Tibial nerve (tissue), 4 donors: Measurements from ENCODE around the gene CCDC39. TPM values are rescaled to one million over a fixed set of nuclear protein-coding genes. Genes with fewer than 3 reads are reported as not detected.
A peak's percentile ranks its signal among the peaks of the same experiment; 100 is the strongest.
"Not testable (repeated sequence)": the region's sequence is repeated elsewhere in the genome, so short reads cannot be mapped to it uniquely, and the experiment has no call there.

Experiments
- DNase-seq, 2 donors: peaks; one replicate each; pipeline ENCODE4 v3.0.0-alpha.2; 2019; ENCODE audit warnings: low spot score in 2 of 2
- H3K27ac ChIP-seq, 4 donors: fragments of 200-600 bp; sonication (generic) in 3 of 4; one replicate each; pipeline ENCODE4 v1.5.1; 2017 to 2019; ENCODE audit warnings: mild to moderate bottlenecking in 1 of 4
- H3K27me3 ChIP-seq, 2 donors: fragments of 200-600 bp; sonication (generic) in 1 of 2; one replicate each; pipeline versions ENCODE4 v1.5.1 to v1.6.0; 2017 to 2019
- H3K36me3 ChIP-seq, 3 donors: fragments of 200-600 bp; sonication (generic); one replicate each; pipeline ENCODE4 v1.5.1; 2018 to 2019
- H3K4me1 ChIP-seq, 4 donors: fragments of 200-600 bp; sonication (generic) in 3 of 4; one replicate each; pipeline ENCODE4 v1.5.1; 2017 to 2019
- H3K4me3 ChIP-seq, 4 donors: fragments of 200-600 bp; sonication (generic) in 3 of 4; one replicate each; pipeline ENCODE4 v1.5.1; 2017 to 2019; ENCODE audit warnings: mild to moderate bottlenecking in 1 of 4, moderate library complexity in 1 of 4
- H3K9me3 ChIP-seq, 4 donors: fragments of 200-600 bp; sonication (generic) in 3 of 4; one replicate each; pipeline ENCODE4 v1.5.1; 2017 to 2019
- EP300 ChIP-seq, 2 donors: sonication (generic); formaldehyde crosslinking; IDR thresholded peaks; one replicate each; pipeline ENCODE4 v1.6.1; 2017; ENCODE audit warnings: antibody characterized with exemption in 2 of 2, mild to moderate bottlenecking in 1 of 2
- POLR2A ChIP-seq, 2 donors: fragments of 450-650 bp; IDR thresholded peaks; one replicate each; pipeline ENCODE4 v1.6.1; 2017; ENCODE audit warnings: antibody characterized with exemption in 2 of 2, mild to moderate bottlenecking in 2 of 2, moderate library complexity in 2 of 2
- WGBS, 2 donors: methylation state at CpG; one replicate each; pipeline ENCODE4 v1.1.5; 2018; 5-methylcytosine and 5-hydroxymethylcytosine counted together
- total RNA-seq, 4 donors: library from RNA; depleted of rRNA; stranded (reverse); fragments of >200 nt; gene quantifications; one replicate each; pipeline ENCODE4 v1.1.0, GENCODE V29; 2016
- TF ChIP-seq, protein P1 (sequence below), 5 experiments: fragments of 200-600 bp in 3 of 5; fragments of 450-650 bp in 2 of 5; sonication (generic) in 3 of 5; IDR thresholded peaks; one replicate each; pipeline ENCODE4 v1.5.1; 2016 to 2019; ENCODE audit warnings: antibody characterized with exemption in 5 of 5, mild to moderate bottlenecking in 3 of 5, moderate library complexity in 2 of 5

The CCDC39 gene
- total RNA-seq, 4 donors from 2014 or later: 0.42 TPM; not detected in 3

DNA sequence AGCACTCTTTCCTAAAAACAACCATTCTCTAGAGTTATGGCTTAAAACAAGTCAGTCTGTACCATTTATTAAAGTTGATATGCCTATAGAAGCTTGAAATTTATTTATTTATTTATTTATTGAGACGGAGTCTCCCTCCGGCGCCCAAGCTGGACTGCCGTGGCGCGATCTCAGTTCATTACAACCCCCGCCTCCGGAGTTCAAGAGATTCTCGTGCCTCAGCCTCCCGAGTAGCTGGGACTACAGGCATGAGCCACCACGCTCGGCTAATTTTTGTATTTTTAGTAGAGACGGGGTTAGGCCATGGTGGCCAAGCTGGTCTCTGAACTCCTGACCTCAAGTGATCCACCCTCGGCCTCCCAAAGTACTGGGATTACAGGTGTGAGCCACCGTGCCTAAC lies 78.8 kb downstream of the CCDC39 start:
- H3K4me1 ChIP-seq: peaks cover 0 to 27% (median 7%) of the 10 kb centered on the region in 4 donors
- no peak for DNase-seq
- peaks cover 0 to 13% (median 4%) of the 10 kb centered on the region in 3 donors for H3K36me3 ChIP-seq
- no peaks in the 10 kb centered on the region for H3K27me3 ChIP-seq
- no peaks in the 10 kb centered on the region for H3K9me3 ChIP-seq
- H3K27ac ChIP-seq: no peak overlapping the region
- TF ChIP-seq, protein P1, sequence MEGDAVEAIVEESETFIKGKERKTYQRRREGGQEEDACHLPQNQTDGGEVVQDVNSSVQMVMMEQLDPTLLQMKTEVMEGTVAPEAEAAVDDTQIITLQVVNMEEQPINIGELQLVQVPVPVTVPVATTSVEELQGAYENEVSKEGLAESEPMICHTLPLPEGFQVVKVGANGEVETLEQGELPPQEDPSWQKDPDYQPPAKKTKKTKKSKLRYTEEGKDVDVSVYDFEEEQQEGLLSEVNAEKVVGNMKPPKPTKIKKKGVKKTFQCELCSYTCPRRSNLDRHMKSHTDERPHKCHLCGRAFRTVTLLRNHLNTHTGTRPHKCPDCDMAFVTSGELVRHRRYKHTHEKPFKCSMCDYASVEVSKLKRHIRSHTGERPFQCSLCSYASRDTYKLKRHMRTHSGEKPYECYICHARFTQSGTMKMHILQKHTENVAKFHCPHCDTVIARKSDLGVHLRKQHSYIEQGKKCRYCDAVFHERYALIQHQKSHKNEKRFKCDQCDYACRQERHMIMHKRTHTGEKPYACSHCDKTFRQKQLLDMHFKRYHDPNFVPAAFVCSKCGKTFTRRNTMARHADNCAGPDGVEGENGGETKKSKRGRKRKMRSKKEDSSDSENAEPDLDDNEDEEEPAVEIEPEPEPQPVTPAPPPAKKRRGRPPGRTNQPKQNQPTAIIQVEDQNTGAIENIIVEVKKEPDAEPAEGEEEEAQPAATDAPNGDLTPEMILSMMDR (IDR thresholded peaks at IDR 0.05): no peak
- TF ChIP-seq POLR2A (IDR thresholded peaks at IDR 0.05): no peak
- TF ChIP-seq EP300 (IDR thresholded peaks at IDR 0.05): no peak
- no peak overlapping the region for H3K4me3 ChIP-seq
- WGBS, 2 donors: 96 to 99% methylated on average over 15 of the region's 15 CpGs

DNA sequence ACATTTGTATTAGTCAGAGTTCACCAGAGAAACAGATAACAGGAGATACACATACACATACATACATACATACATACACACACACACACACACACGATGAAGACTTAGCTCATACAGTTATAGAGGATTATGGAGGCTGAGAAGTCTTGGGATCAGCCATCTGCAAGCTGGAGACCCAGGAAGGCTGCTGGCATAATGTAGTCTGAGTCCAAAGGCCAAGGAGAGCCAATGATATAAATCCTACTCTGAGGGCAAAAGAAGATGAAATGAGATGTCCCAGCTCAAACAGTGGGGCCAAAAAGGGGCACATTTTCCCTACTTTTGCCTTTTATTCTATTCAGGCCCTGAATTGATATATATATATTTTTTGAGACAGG lies 83.7 kb downstream of the CCDC39 start:
- no peak for DNase-seq
- WGBS, 2 donors: 50 to 61% methylated on average over 1 of the region's 1 CpG
- H3K4me3 ChIP-seq: no peak overlapping the region
- H3K9me3 ChIP-seq: no peaks in the 10 kb centered on the region
- TF ChIP-seq EP300 (IDR thresholded peaks at IDR 0.05): no peak
- TF ChIP-seq, protein P1 (IDR thresholded peaks at IDR 0.05): no peak
- TF ChIP-seq POLR2A (IDR thresholded peaks at IDR 0.05): no peak
- H3K36me3 ChIP-seq: no peaks in the 10 kb centered on the region
- no peak overlapping the region for H3K27ac ChIP-seq
- H3K4me1 ChIP-seq: no peaks in the 10 kb centered on the region
- no peaks in the 10 kb centered on the region for H3K27me3 ChIP-seq

DNA sequence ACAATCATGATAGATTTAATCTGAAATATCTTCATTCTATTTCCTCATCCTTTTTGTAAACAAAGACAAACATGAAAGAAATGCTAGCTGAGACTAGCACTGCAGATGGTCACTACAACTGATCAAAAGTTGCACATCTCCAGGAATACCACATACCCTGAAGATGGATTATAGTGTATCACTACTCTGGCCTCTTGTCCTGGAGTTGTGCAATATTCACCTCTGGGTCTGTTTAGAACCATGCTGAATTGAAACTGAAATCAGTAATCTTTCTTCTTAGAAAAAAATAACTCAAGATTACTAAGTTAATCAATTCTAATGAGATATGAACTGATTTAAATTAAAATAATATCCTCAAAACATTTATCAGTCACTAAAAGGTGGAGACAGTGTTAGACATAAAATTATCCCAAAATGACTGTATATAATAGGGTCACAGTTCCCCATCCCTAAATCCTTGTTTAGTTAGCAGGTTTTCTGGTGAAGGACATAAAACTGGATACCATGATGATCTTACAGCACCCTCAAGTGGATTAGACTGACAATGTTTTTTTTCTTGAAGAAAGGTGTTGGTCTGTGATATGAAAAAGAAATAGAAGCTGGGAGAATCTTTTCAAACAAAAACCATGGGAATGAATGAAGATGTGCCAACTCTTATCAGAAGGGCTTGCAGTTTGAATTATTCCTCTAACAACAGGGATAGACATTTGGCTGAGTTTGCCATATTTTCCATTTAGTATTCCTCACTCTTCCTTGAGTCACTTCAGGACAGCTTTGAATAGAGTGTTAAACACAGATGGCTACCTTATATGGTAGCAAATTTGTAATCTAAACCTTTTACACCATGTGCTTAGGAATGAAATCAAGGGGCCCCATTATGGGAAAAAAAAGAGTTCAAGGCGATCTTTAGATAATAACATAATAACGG lies 84.4 kb downstream of the CCDC39 start:
- no peak for TF ChIP-seq EP300 (IDR thresholded peaks at IDR 0.05)
- TF ChIP-seq, protein P1 (IDR thresholded peaks at IDR 0.05): peak in 4 of 5 experiments; percentile 24 to 48 (median 44)
- H3K27me3 ChIP-seq: no peaks in the 10 kb centered on the region
- no peaks in the 10 kb centered on the region for H3K9me3 ChIP-seq
- 79 to 82% methylated on average over 2 of the region's 2 CpGs for WGBS, 2 donors
- DNase-seq: no peak
- no peaks in the 10 kb centered on the region for H3K4me1 ChIP-seq
- H3K4me3 ChIP-seq: no peak overlapping the region
- no peaks in the 10 kb centered on the region for H3K36me3 ChIP-seq
- no peak overlapping the region for H3K27ac ChIP-seq

DNA sequence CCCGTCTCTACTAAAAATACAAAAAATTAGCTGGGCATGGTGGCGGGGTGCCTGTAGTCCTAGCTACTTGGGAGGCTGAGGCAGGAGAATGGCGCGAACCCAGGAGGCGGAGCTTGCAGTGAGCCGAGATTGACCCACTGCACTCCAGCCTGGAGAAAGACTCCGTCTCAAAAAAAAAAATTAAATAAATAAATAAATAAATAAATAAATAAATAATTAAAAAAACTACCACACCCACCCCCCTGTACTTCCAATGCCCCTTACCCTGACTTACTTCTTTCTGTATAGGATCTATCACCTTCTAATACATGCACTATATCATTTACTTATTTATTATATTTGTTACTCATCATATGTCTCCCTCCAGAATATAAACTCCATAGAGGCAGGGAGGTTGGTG lies 85.7 kb downstream of the CCDC39 start:
- DNase-seq, H3K27ac ChIP-seq, H3K27me3 ChIP-seq, H3K36me3 ChIP-seq, H3K9me3 ChIP-seq, H3K4me1 ChIP-seq, H3K4me3 ChIP-seq: not testable (repeated sequence)
- WGBS, 2 donors: 90 to 95% methylated on average over 7 of the region's 7 CpGs

DNA sequence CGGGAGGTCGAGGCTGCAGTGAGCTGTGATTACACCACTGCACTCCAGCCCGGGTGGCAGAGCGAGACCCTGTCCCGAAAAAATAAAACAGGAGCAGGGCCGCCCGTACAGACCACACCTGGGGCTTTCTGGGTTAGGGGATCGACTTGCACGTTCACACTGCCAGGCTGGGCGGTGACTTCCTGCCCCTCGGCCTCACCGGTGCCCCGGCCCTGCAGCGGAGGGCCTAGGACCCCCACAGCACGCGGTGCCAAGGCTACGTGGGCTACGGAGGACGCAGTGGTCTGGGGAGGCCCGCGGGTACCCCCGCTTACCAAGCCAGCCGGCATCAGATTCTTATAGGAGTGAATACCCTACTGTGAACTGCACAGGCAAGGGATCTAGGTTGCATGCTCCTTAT lies 88.9 kb downstream of the CCDC39 start:
- Histone ChIP-seq H3K4me1 (no peaks in the 10 kb centered on the region), H3K9me3 (no peaks in the 10 kb centered on the region), H3K4me3 (no peak overlapping the region), H3K27me3 (no peaks in the 10 kb centered on the region), H3K27ac (no peak overlapping the region), H3K36me3 (no peaks in the 10 kb centered on the region)
- no peak for DNase-seq
- no peak for TF ChIP-seq POLR2A (IDR thresholded peaks at IDR 0.05)
- TF ChIP-seq EP300 (IDR thresholded peaks at IDR 0.05): no peak
- TF ChIP-seq, protein P1 (IDR thresholded peaks at IDR 0.05): no peak
- WGBS, 2 donors: 95 to 97% methylated on average over 14 to 23 of the region's 23 CpGs
